ENCODE measurements around the gene HPSE2. TPM values are rescaled to one million over a fixed set of nuclear protein-coding genes. Genes with fewer than 3 reads are reported as not detected.
"Not testable (repeated sequence)": the region's sequence is repeated elsewhere in the genome, so short reads cannot be mapped to it uniquely, and the experiment has no call there.

Gene HPSE2
- total RNA-seq, 1 donor from 2014 or later: not detected

GRCh38 chr10:98924526-98924925 is 311.1 kb downstream of the HPSE2 start:
- no peak for DNase-seq (ENCODE audit: extremely low read depth, low read depth, low spot score)

DNA sequence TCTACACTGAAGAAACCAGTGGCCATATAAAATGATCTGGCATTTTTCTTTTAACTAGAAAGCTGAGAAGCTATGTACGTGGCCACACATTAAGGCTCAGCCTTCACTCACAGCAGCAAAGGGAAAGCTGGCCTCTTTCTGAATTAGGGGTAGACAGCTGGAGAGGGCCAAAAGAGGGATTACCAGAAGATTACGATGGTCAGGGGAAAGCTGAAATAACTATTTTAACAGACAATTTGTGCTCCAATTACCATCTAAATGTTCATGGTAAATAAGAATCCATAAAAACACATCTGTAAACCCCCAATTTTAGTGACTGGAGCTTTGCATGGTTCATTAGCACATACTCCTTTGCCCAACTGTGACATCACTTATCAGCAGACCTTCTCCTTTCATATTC is 314.3 kb downstream of the HPSE2 start:
- no peak for DNase-seq (ENCODE audit: extremely low read depth, low read depth, low spot score)

- DNase-seq (ENCODE audit: extremely low read depth, low read depth, low spot score): no peak
These were observed 314.8 kb downstream of the HPSE2 start for GRCh38 chr10:98920807-98921206.

DNA sequence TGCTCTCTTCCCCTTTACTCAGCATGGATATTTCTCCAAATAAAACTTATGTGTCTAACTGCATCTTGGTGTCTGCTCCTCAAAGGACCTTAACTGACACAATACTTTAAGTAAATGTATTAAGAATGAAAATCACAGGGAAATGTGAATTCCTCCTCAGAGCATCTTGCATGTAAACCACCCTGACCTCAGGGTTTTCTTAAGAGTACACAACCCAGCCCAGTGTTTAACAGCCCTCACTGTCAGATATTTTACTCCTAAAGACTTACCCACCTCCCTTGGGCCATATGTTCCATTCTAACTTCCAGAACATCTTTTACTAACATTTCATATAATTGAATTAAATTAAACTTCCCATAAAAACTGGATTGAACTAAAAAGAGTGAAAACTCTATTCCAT is 315.3 kb downstream of the HPSE2 start:
- no peak for DNase-seq (ENCODE audit: extremely low read depth, low read depth, low spot score)

DNA sequence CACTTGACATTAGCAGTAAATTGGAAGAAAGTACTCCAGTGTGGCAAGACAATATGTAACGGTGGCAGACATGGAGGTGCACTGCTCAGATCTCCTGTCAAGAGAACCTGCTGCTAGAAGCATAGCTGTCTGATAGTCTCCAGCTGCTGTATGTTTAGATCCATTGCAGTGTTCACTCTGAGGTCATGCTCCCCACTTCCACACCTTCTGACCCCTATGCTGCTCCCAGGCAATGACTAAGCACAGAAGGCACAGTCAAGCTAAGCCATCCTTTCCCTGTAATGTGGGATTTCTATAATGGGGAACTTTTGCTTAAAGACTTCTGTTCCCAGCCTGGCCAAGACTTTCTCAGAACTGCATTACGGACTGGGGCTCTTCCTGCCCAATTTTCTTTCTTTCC is 315.8 kb downstream of the HPSE2 start:
- no peak for DNase-seq (ENCODE audit: extremely low read depth, low read depth, low spot score)

GRCh38 chr10:98917828-98918227 is 317.8 kb downstream of the HPSE2 start:
- no peak for DNase-seq (ENCODE audit: extremely low read depth, low read depth, low spot score)

GRCh38 chr10:98916526-98917125 is 319.0 kb downstream of the HPSE2 start:
- DNase-seq (ENCODE audit: extremely low read depth, low read depth, low spot score): no peak

- DNase-seq (ENCODE audit: extremely low read depth, low read depth, low spot score): no peak
These were observed 319.7 kb downstream of the HPSE2 start for GRCh38 chr10:98915911-98916310.

DNA sequence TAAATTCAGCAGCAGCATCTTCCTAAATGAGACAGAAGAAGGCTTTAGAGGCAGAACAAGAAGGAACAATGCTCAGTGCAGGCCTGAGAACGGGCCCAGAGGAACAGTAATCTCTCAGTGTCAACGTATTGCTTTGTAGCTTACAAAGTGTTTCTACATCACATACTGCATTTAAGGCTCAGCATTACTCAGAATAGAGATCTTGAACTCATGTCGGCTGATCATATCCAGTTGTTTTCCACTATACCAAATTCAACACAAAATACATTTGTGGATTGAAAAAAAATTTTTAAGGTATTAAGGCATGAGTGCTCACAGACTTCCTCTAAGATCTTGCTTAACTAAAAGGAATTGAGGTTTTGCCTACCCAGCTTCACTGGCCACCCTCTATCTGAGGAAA is 325.1 kb downstream of the HPSE2 start:
- DNase-seq (ENCODE audit: extremely low read depth, low read depth, low spot score): no peak

DNA sequence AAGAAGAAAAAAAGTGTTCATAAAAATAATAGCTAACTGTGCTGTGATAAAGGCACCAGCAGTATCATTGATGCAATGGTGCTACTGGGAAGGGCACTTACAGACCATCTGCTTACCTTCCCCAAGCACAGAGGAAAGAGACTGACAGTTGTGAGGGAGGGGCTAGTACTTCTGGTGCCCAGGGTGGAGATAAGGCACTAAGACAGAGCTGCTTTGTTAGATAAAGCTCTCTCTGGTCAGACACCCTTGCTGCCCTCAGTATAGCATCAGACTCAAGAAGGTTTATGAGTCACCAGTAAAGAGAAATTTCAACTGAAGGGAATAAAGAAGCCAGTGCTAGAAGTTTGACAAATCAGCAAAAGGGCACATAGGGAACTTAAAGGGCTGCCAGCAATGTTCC is 325.6 kb downstream of the HPSE2 start:
- DNase-seq (ENCODE audit: extremely low read depth, low read depth, low spot score): no peak

- DNase-seq (ENCODE audit: extremely low read depth, low read depth, low spot score): no peak
These were observed 326.8 kb downstream of the HPSE2 start for GRCh38 chr10:98908868-98909267.

DNA sequence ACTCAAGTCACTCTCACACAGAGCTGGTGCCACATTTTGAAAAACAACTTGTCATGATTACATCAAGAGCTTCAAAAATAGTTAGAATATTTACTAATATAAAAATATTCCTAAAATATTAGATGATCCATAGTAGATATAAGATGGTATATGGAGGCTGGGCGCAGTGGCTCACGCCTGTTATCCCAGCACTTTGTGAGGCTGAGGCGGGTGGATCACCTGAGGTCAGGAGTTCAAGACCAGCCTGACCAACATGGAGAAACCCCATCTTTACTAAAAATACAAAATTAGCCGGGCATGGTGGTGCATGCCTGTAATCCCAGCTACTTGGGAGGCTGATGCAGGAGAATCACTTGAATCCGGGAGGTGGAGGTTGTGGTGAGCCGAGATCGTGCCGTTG is 327.4 kb downstream of the HPSE2 start:
- DNase-seq (ENCODE audit: extremely low read depth, low read depth, low spot score): not testable (repeated sequence)

- DNase-seq (ENCODE audit: extremely low read depth, low read depth, low spot score): no peak
These were observed 334.1 kb downstream of the HPSE2 start for GRCh38 chr10:98901441-98902110.

GRCh38 chr10:98899018-98899417 is 336.6 kb downstream of the HPSE2 start:
- DNase-seq (ENCODE audit: extremely low read depth, low read depth, low spot score): no peak

- DNase-seq (ENCODE audit: extremely low read depth, low read depth, low spot score): no peak
These were observed 343.1 kb downstream of the HPSE2 start for GRCh38 chr10:98892523-98892922.

- DNase-seq (ENCODE audit: extremely low read depth, low read depth, low spot score): no peak
These were observed 349.0 kb downstream of the HPSE2 start for GRCh38 chr10:98886686-98887085.

DNA sequence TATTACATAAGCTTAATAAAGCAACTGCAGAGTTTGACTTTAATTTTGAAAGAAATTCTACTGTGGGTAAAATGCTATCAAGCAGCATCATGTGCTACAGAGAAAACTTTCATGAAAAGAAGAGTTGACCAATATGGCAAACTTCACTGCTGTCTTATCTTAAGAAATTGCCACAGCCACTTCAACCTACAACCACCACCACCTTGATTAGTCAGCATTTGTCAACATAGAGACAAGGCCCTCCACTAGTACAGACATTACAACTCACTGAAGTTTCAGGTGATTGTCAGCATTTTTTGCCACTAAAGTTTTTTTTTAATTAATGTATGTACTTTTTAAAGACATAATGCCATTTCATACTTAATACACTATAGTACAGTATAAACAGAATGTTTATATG is 350.3 kb downstream of the HPSE2 start:
- no peak for DNase-seq (ENCODE audit: extremely low read depth, low read depth, low spot score)

- no peak for DNase-seq (ENCODE audit: extremely low read depth, low read depth, low spot score)
These were observed 353.9 kb downstream of the HPSE2 start for GRCh38 chr10:98881789-98882188.

DNA sequence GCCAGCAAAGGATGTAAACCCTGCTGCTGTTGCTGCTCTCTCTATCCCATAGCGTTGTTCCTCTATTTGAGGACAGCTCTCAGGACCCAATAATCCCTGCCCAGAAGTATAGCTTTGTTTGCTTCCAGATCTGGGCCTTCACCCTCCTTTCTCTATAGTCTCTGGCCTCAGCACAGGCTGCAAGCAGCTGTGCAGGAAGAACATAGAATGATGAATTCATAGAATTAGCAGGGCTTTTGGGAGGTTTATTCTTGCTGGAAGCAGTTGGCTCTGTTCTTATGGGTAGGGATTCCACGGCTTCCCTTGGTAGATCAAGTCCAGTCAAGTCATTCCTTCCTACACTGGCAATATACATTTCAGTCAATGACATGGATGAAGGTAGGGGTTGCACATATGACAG is 354.7 kb downstream of the HPSE2 start:
- no peak for DNase-seq (ENCODE audit: extremely low read depth, low read depth, low spot score)

GRCh38 chr10:98878921-98879320 is 356.7 kb downstream of the HPSE2 start:
- DNase-seq (ENCODE audit: extremely low read depth, low read depth, low spot score): no peak

GRCh38 chr10:98878418-98878817 is 357.2 kb downstream of the HPSE2 start:
- no peak for DNase-seq (ENCODE audit: extremely low read depth, low read depth, low spot score)

GRCh38 chr10:98861962-98862361 is 373.7 kb downstream of the HPSE2 start:
- no peak for DNase-seq (ENCODE audit: extremely low read depth, low read depth, low spot score)

DNA sequence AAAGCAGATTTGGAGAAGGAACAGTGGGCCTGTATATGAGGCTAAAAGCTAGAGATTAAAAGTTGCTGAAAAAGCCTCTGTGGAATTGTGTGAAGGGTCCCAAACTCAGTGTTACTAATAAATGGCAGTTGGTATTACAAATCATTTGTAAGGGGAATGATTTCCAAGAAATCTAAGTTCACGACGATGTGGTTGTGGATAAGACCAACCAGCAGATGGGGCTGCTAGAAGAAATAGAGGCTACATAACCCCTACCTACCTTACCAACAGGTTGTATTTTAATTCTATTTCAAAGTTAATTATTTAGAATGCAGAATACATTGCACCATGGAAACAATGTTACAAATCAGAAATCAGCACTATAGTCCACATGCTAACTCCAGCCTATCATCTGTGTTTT is 377.1 kb downstream of the HPSE2 start:
- no peak for DNase-seq (ENCODE audit: extremely low read depth, low read depth, low spot score)

Measured in glomerular endothelial cell (primary cell).